SK-N-SH (cell line): Measurements from ENCODE around the gene ACVR1C.

Experiments used
- CHD2 ChIP-seq: fragments of 150-350 bp; IDR thresholded peaks from 2 replicates; pipeline ENCODE4 v1.6.1; 2018; ENCODE audit warnings: low read length; ENCODE audit not compliant: partially characterized antibody
- EP300 ChIP-seq, 2 experiments: IDR thresholded peaks; 2 replicates each; pipeline versions ENCODE4 v1.4.0 to v1.6.1; 2012; ENCODE audit warnings: borderline replicate concordance in 1 of 2, low read depth in 1 of 2, low read length in 1 of 2
- EZH2phosphoT487 ChIP-seq: fragments of 200-600 bp; sonication (generic); IDR thresholded peaks from 2 replicates; pipeline ENCODE4 v1.6.1; 2017; ENCODE audit warnings: low read depth, mixed run types, mild to moderate bottlenecking, antibody characterized with exemption, moderate library complexity, borderline replicate concordance
- FOXJ3 ChIP-seq: sonication (generic); formaldehyde crosslinking; IDR thresholded peaks from 2 replicates; pipeline ENCODE4 v1.5.1; 2020; ENCODE audit warnings: mild to moderate bottlenecking, missing genetic modification reagents
- GABPA ChIP-seq: IDR thresholded peaks from 2 replicates; pipeline ENCODE4 v1.4.0; 2012; ENCODE audit warnings: low read depth, mild to moderate bottlenecking
- JUND ChIP-seq: IDR thresholded peaks from 2 replicates; pipeline ENCODE4 v1.4.0; 2012
- SIN3A ChIP-seq: IDR thresholded peaks from 2 replicates; pipeline ENCODE4 v1.6.1; 2012; ENCODE audit warnings: low read depth, mild to moderate bottlenecking, low read length, moderate library complexity, borderline replicate concordance
- TF ChIP-seq, protein P1 (sequence below): fragments of 200-600 bp; sonication (generic); IDR thresholded peaks from 2 replicates; pipeline ENCODE4 v1.6.1; 2017; ENCODE audit warnings: antibody characterized with exemption, mild to moderate bottlenecking, moderate library complexity
- TF ChIP-seq, protein P2 (sequence below): IDR thresholded peaks from 2 replicates; pipeline ENCODE4 v1.4.0; 2012; ENCODE audit warnings: low read depth, borderline replicate concordance
- TF ChIP-seq, protein P3 (sequence below): IDR thresholded peaks from 2 replicates; pipeline ENCODE4 v1.4.0; 2012; ENCODE audit warnings: low read depth

DNA sequence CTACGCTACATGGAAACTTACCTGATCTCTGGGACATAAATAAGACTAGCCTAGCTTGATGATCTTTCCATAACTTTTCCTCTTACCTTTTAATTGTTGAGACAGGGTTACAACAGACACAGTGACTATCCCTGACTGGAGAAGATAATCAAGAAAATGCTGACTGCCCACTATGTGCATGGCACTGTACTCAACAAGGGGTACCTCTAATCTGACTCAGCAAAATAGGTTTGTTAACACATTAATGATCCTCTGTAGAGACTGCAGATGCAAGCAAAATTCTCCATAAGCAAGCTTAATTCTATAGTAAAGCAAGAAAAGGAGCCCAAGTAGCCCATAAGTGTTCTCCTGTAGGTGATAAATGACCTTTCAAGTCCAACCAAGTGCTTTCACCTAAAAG lies 25.5 kb downstream of the ACVR1C start:
- TF ChIP-seq JUND (no peak), EP300 (IDR thresholded peaks at IDR 0.05; ENCODE audit: borderline replicate concordance in 1 of 2, low read depth in 1 of 2, low read length in 1 of 2) (no peak), FOXJ3 (CRISPR knock-in tag) (no peak), CHD2 (no peak), EZH2phosphoT487 (no peak), SIN3A (no peak), GABPA (no peak)
- TF ChIP-seq, protein P1, sequence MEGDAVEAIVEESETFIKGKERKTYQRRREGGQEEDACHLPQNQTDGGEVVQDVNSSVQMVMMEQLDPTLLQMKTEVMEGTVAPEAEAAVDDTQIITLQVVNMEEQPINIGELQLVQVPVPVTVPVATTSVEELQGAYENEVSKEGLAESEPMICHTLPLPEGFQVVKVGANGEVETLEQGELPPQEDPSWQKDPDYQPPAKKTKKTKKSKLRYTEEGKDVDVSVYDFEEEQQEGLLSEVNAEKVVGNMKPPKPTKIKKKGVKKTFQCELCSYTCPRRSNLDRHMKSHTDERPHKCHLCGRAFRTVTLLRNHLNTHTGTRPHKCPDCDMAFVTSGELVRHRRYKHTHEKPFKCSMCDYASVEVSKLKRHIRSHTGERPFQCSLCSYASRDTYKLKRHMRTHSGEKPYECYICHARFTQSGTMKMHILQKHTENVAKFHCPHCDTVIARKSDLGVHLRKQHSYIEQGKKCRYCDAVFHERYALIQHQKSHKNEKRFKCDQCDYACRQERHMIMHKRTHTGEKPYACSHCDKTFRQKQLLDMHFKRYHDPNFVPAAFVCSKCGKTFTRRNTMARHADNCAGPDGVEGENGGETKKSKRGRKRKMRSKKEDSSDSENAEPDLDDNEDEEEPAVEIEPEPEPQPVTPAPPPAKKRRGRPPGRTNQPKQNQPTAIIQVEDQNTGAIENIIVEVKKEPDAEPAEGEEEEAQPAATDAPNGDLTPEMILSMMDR: no peak
- TF ChIP-seq, protein P2, sequence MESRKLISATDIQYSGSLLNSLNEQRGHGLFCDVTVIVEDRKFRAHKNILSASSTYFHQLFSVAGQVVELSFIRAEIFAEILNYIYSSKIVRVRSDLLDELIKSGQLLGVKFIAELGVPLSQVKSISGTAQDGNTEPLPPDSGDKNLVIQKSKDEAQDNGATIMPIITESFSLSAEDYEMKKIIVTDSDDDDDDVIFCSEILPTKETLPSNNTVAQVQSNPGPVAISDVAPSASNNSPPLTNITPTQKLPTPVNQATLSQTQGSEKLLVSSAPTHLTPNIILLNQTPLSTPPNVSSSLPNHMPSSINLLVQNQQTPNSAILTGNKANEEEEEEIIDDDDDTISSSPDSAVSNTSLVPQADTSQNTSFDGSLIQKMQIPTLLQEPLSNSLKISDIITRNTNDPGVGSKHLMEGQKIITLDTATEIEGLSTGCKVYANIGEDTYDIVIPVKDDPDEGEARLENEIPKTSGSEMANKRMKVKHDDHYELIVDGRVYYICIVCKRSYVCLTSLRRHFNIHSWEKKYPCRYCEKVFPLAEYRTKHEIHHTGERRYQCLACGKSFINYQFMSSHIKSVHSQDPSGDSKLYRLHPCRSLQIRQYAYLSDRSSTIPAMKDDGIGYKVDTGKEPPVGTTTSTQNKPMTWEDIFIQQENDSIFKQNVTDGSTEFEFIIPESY: no peak
- TF ChIP-seq, protein P3, sequence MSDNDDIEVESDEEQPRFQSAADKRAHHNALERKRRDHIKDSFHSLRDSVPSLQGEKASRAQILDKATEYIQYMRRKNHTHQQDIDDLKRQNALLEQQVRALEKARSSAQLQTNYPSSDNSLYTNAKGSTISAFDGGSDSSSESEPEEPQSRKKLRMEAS: no peak
